Panc1 (cell line): Measurements from ENCODE around the gene INO80. TPM values are rescaled to one million over a fixed set of nuclear protein-coding genes. Genes with fewer than 3 reads are reported as not detected.

Source experiments
- ATAC-seq: fragments of 200-7000 bp; cut with Tn5 transposase; 2 replicates; pipeline ENCODE4 v1.9.1; 2020; ENCODE audit warnings: mild to moderate bottlenecking, moderate library complexity
- BruUV-seq: library from RNA; stranded (reverse); fragments of 400-500 nt; replicated peaks from 2 replicates; lab custom pipeline; 2021; lab: Mats Ljungman, UMichigan
- CTCF ChIA-PET: fragments of 300-600 bp; sonication (Branson Sonifier 250); formaldehyde crosslinking; loops from one replicate; lab custom pipeline; 2022; ENCODE audit warnings: antibody characterized with exemption; lab: Charles Lee
- POLR2A ChIA-PET: fragments of 300-600 bp; sonication (Branson Sonifier 250); formaldehyde crosslinking; loops from one replicate; lab custom pipeline; 2022; ENCODE audit warnings: antibody characterized with exemption; lab: Charles Lee
- DNase-seq: peaks from one replicate; pipeline ENCODE4 v3.0.0-alpha.2; 2010; ENCODE audit warnings: low read depth, low spot score
- H3K27ac ChIP-seq: 2 replicates; pipeline ENCODE4 v1.5.1; 2011; ENCODE audit warnings: mild to moderate bottlenecking, low read length, inconsistent platforms
- H3K27me3 ChIP-seq: fragments of 200-500 bp; sonication (Bioruptor generic); 2 replicates; pipeline ENCODE4 v1.6.0; 2014; ENCODE audit warnings: low read length, inconsistent platforms; ENCODE audit not compliant: control insufficient read depth, insufficient read depth
- H3K36me3 ChIP-seq: fragments of 200-500 bp; sonication (Bioruptor generic); 2 replicates; pipeline ENCODE4 v1.5.1; 2014; ENCODE audit warnings: inconsistent platforms, mild to moderate bottlenecking, low read length, moderate library complexity; ENCODE audit not compliant: control insufficient read depth, insufficient read depth
- H3K4me1 ChIP-seq: 2 replicates; pipeline ENCODE4 v1.5.1; 2011; ENCODE audit warnings: inconsistent platforms, mild to moderate bottlenecking, low read length, moderate library complexity; ENCODE audit not compliant: control insufficient read depth, insufficient read depth
- H3K4me3 ChIP-seq, 2 experiments: 2 replicates each; pipeline ENCODE4 v1.5.1; 2011 to 2012; ENCODE audit warnings: low read depth in 2 of 2, low read length in 2 of 2, mild to moderate bottlenecking in 2 of 2, inconsistent platforms in 1 of 2, moderate library complexity in 1 of 2
- H3K9me3 ChIP-seq: fragments of 200-500 bp; sonication (Bioruptor generic); 2 replicates; pipeline ENCODE4 v1.5.1; 2014; ENCODE audit warnings: low read depth, mild to moderate bottlenecking, inconsistent platforms, low read length, moderate library complexity; ENCODE audit not compliant: control insufficient read depth, insufficient read depth
- CTCF ChIP-seq: fragments of 450-650 bp; IDR thresholded peaks from 2 replicates; pipeline ENCODE4 v1.5.1; 2017; ENCODE audit warnings: mild to moderate bottlenecking
- POLR2AphosphoS5 ChIP-seq: IDR thresholded peaks from 2 replicates; pipeline ENCODE4 v1.6.1; 2012; ENCODE audit warnings: mild to moderate bottlenecking, low read depth, low read length, moderate library complexity
- REST ChIP-seq, 2 experiments: IDR thresholded peaks; 2 replicates each; pipeline ENCODE4 v1.6.1; 2011 to 2012; ENCODE audit warnings: low read depth in 2 of 2, control low read depth in 1 of 2, low read length in 1 of 2, mild to moderate bottlenecking in 1 of 2, moderate library complexity in 1 of 2; ENCODE audit not compliant: insufficient read depth in 1 of 2
- SIN3A ChIP-seq: IDR thresholded peaks from 2 replicates; pipeline ENCODE4 v1.6.1; 2012; ENCODE audit warnings: low read depth, mild to moderate bottlenecking, low read length, moderate library complexity, borderline replicate concordance; ENCODE audit not compliant: insufficient read depth
- TCF7L2 ChIP-seq: IDR thresholded peaks from 2 replicates; pipeline ENCODE4 v1.6.1; 2011; ENCODE audit warnings: mild to moderate bottlenecking, low read depth, low read length, inconsistent platforms
- in situ Hi-C: cut with HindIII; loops from 2 replicates; pipeline ENCODE4 v1.10.0; 2016; ENCODE audit warnings: low sequenced_read_pairs, low pct_unique_long_range_greater_than_20kb
- intact Hi-C: fragments of 100-400 bp; cut with micrococcal nuclease; formaldehyde crosslinking; loops from one replicate; pipeline ENCODE4 v1.10.0; 2022; ENCODE audit not compliant: unreplicated experiment
- total RNA-seq: library from RNA; stranded (reverse); gene quantifications from one replicate; pipeline ENCODE4 v1.2.1, GENCODE V29; 2021; ENCODE audit not compliant: unreplicated experiment

INO80 gene
- total RNA-seq, 1 experiment from 2014 or later, result 26.2 TPM

- ChIA-PET CTCF (no interaction called here), POLR2A (no interaction called here)
- TF ChIP-seq CTCF, result no peak
- no peak for TF ChIP-seq TCF7L2
- TF ChIP-seq POLR2AphosphoS5, result no peak
- no peak for TF ChIP-seq REST (IDR thresholded peaks at IDR 0.05; ENCODE audit: insufficient read depth in 1 of 2, low read depth in 2 of 2, low read length in 1 of 2)
- no peak for TF ChIP-seq SIN3A
- Histone ChIP-seq H3K9me3 (no peaks in the 10 kb centered on the region), H3K4me1 (no peaks in the 10 kb centered on the region), H3K27ac (no peak overlapping the region), H3K27me3 (no peaks in the 10 kb centered on the region), H3K4me3 (no peak overlapping the region), H3K36me3 (peaks cover 14% of the 10 kb centered on the region; the same call in 1 of the 2 replicates)
- intact Hi-C loops (no loop called here), in situ Hi-C loops (no loop called here)
- ATAC-seq, result no peak
- DNase-seq, result no peak
- BruUV-seq, result no TSS peak
Observed at GRCh38 chr15:40991355-40991754, 124.7 kb downstream of the INO80 start.

GRCh38 chr15:40990789-40991188, 125.3 kb downstream of the INO80 start:
- intact Hi-C loops, result no loop called here
- no TSS peak for BruUV-seq

More at GRCh38 chr15:40990789-40991188, 125.3 kb downstream of the INO80 start:
- ChIA-PET CTCF (no interaction called here), POLR2A (no interaction called here)
- Histone ChIP-seq H3K27me3 (no peaks in the 10 kb centered on the region), H3K27ac (no peak overlapping the region), H3K4me3 (no peak overlapping the region), H3K9me3 (no peaks in the 10 kb centered on the region), H3K36me3 (peaks cover 14% of the 10 kb centered on the region; the same call in 1 of the 2 replicates), H3K4me1 (no peaks in the 10 kb centered on the region)
- TF ChIP-seq REST (IDR thresholded peaks at IDR 0.05; ENCODE audit: insufficient read depth in 1 of 2, low read depth in 2 of 2, low read length in 1 of 2), result no peak
- TF ChIP-seq TCF7L2, result no peak
- no peak for TF ChIP-seq CTCF
- no peak for TF ChIP-seq SIN3A
- TF ChIP-seq POLR2AphosphoS5, result no peak
- DNase-seq, result no peak
- in situ Hi-C loops, result no loop called here
- no peak for ATAC-seq
